ENCODE results near the gene IFI27L1.

- peak; percentile 58 for TF ChIP-seq ZNF274 (IDR thresholded peaks at IDR 0.05; ENCODE audit: low read depth, low read length)
- no peak for TF ChIP-seq CTCF (IDR thresholded peaks at IDR 0.05 in 2 of 3, conservative IDR thresholded peaks at IDR 0.05 in 1 of 3; ENCODE audit: borderline replicate concordance in 1 of 3, insufficient read depth in 1 of 3, low read depth in 2 of 3, low read length in 2 of 3)
- no peak for TF ChIP-seq TCF7L2 (IDR thresholded peaks at IDR 0.05; ENCODE audit: borderline replicate concordance, extremely low read depth, insufficient read depth, insufficient read length)
- TF ChIP-seq MAX (IDR thresholded peaks at IDR 0.05): no peak
- no peak for TF ChIP-seq YY1 (IDR thresholded peaks at IDR 0.05; ENCODE audit: extremely low read depth, insufficient replicate concordance, low read depth, low read length)
- TF ChIP-seq ELF1 (IDR thresholded peaks at IDR 0.05; ENCODE audit: borderline replicate concordance, low read depth): no peak
- TF ChIP-seq POLR2A (IDR thresholded peaks at IDR 0.05; ENCODE audit: borderline replicate concordance, extremely low read depth, insufficient read depth, insufficient read length): no peak
These were observed 6.1 kb upstream of the IFI27L1 start for GRCh38 chr14:94075008-94075407.

Data from HCT116 (cell line).